ENCODE data around the gene HES1.

The HES1 gene

GRCh38 chr3:194180570-194180969 lies 44.6 kb downstream of the HES1 start:
- DNase-seq (ENCODE audit: low read depth), result no peak
- H3K4me3 ChIP-seq (ENCODE audit: low read depth, low read length), result no peak overlapping the region

GRCh38 chr3:194181612-194182529 lies 45.9 kb downstream of the HES1 start:
- H3K4me3 ChIP-seq (ENCODE audit: low read depth, low read length), result no peak overlapping the region
- DNase-seq (ENCODE audit: low read depth), result no peak

- DNase-seq (ENCODE audit: low read depth), result no peak
- H3K4me3 ChIP-seq (ENCODE audit: low read depth, low read length), result no peak overlapping the region
Observed at GRCh38 chr3:194183271-194183670, 47.3 kb downstream of the HES1 start.

GRCh38 chr3:194184265-194184751 lies 48.4 kb downstream of the HES1 start:
- DNase-seq (ENCODE audit: low read depth), result no peak

GRCh38 chr3:194184801-194185200 lies 48.9 kb downstream of the HES1 start:
- H3K4me3 ChIP-seq (ENCODE audit: low read depth, low read length), result no peak overlapping the region
- no peak for DNase-seq (ENCODE audit: low read depth)

More at GRCh38 chr3:194184265-194184751, 48.4 kb downstream of the HES1 start:
- H3K4me3 ChIP-seq (ENCODE audit: low read depth, low read length), result no peak overlapping the region

- H3K4me3 ChIP-seq (ENCODE audit: low read depth, low read length), result no peak overlapping the region
- no peak for DNase-seq (ENCODE audit: low read depth)
Observed at GRCh38 chr3:194185221-194185620, 49.3 kb downstream of the HES1 start.

GRCh38 chr3:194187233-194187944 lies 51.4 kb downstream of the HES1 start:
- no peak overlapping the region for H3K4me3 ChIP-seq (ENCODE audit: low read depth, low read length)
- no peak for DNase-seq (ENCODE audit: low read depth)

Measured in skeletal muscle cell (primary cell).